Measurements from ENCODE around the gene PPIF.
A peak's percentile ranks its signal among the peaks of the same experiment; 100 is the strongest.

Gene PPIF

GRCh38 chr10:79347894-79348639 lies 798 bp downstream of the PPIF start:
- Histone ChIP-seq H3K27me3 (ENCODE audit: control insufficient read depth, insufficient read depth, low read length) (no peaks in the 10 kb centered on the region), H3K36me3 (ENCODE audit: control insufficient read depth, insufficient read depth, low read length) (peaks cover 25% of the 10 kb centered on the region), H3K9ac (ENCODE audit: low read length) (peak overlapping the region; percentile 90), H3K4me1 (ENCODE audit: control insufficient read depth, insufficient read depth, low read length) (peaks cover 68% of the 10 kb centered on the region), H3K9me3 (ENCODE audit: control insufficient read depth, low read length) (no peaks in the 10 kb centered on the region), H3K4me3 (ENCODE audit: low read length) (peak overlapping the region; percentile 44)

GRCh38 chr10:79348640-79348988 lies 1.3 kb downstream of the PPIF start:
- Histone ChIP-seq H3K4me1 (ENCODE audit: control insufficient read depth, insufficient read depth, low read length) (peaks cover 63% of the 10 kb centered on the region), H3K9me3 (ENCODE audit: control insufficient read depth, low read length) (no peaks in the 10 kb centered on the region), H3K36me3 (ENCODE audit: control insufficient read depth, insufficient read depth, low read length) (peaks cover 31% of the 10 kb centered on the region), H3K4me3 (ENCODE audit: low read length) (peak overlapping the region; percentile 44), H3K27me3 (ENCODE audit: control insufficient read depth, insufficient read depth, low read length) (no peaks in the 10 kb centered on the region), H3K9ac (ENCODE audit: low read length) (peak overlapping the region; percentile 90)

GRCh38 chr10:79349072-79349491 lies 1.8 kb downstream of the PPIF start:
- Histone ChIP-seq H3K36me3 (ENCODE audit: control insufficient read depth, insufficient read depth, low read length) (peaks cover 35% of the 10 kb centered on the region), H3K4me3 (ENCODE audit: low read length) (peak overlapping the region; percentile 44), H3K9me3 (ENCODE audit: control insufficient read depth, low read length) (no peaks in the 10 kb centered on the region), H3K4me1 (ENCODE audit: control insufficient read depth, insufficient read depth, low read length) (peaks cover 58% of the 10 kb centered on the region), H3K9ac (ENCODE audit: low read length) (peak overlapping the region; percentile 90), H3K27me3 (ENCODE audit: control insufficient read depth, insufficient read depth, low read length) (no peaks in the 10 kb centered on the region)

GRCh38 chr10:79349766-79350406 lies 2.6 kb downstream of the PPIF start:
- H3K4me3 ChIP-seq (ENCODE audit: low read length) = peak overlapping the region; percentile 44
- H3K27me3 ChIP-seq (ENCODE audit: control insufficient read depth, insufficient read depth, low read length) = no peaks in the 10 kb centered on the region
- H3K9me3 ChIP-seq (ENCODE audit: control insufficient read depth, low read length) = no peaks in the 10 kb centered on the region
- H3K9ac ChIP-seq (ENCODE audit: low read length) = peak overlapping the region; percentile 90
- H3K36me3 ChIP-seq (ENCODE audit: control insufficient read depth, insufficient read depth, low read length) = peaks cover 43% of the 10 kb centered on the region
- peaks cover 50% of the 10 kb centered on the region for H3K4me1 ChIP-seq (ENCODE audit: control insufficient read depth, insufficient read depth, low read length)

- peaks cover 43% of the 10 kb centered on the region for H3K36me3 ChIP-seq (ENCODE audit: control insufficient read depth, insufficient read depth, low read length)
- H3K4me1 ChIP-seq (ENCODE audit: control insufficient read depth, insufficient read depth, low read length) = peaks cover 43% of the 10 kb centered on the region
- no peak overlapping the region for H3K4me3 ChIP-seq (ENCODE audit: low read length)
- no peaks in the 10 kb centered on the region for H3K27me3 ChIP-seq (ENCODE audit: control insufficient read depth, insufficient read depth, low read length)
- H3K9ac ChIP-seq (ENCODE audit: low read length) = no peak overlapping the region
- no peaks in the 10 kb centered on the region for H3K9me3 ChIP-seq (ENCODE audit: control insufficient read depth, low read length)
These were observed 3.3 kb downstream of the PPIF start for GRCh38 chr10:79350407-79351154.

- no peaks in the 10 kb centered on the region for H3K27me3 ChIP-seq (ENCODE audit: control insufficient read depth, insufficient read depth, low read length)
- H3K4me3 ChIP-seq (ENCODE audit: low read length) = no peak overlapping the region
- peaks cover 41% of the 10 kb centered on the region for H3K4me1 ChIP-seq (ENCODE audit: control insufficient read depth, insufficient read depth, low read length)
- H3K9me3 ChIP-seq (ENCODE audit: control insufficient read depth, low read length) = no peaks in the 10 kb centered on the region
- H3K36me3 ChIP-seq (ENCODE audit: control insufficient read depth, insufficient read depth, low read length) = peaks cover 43% of the 10 kb centered on the region
- no peak overlapping the region for H3K9ac ChIP-seq (ENCODE audit: low read length)
These were observed 4.1 kb downstream of the PPIF start for GRCh38 chr10:79351332-79351731.

GRCh38 chr10:79352035-79352877 lies 5.0 kb downstream of the PPIF start:
- Histone ChIP-seq H3K27me3 (ENCODE audit: control insufficient read depth, insufficient read depth, low read length) (no peaks in the 10 kb centered on the region), H3K9me3 (ENCODE audit: control insufficient read depth, low read length) (no peaks in the 10 kb centered on the region), H3K4me1 (ENCODE audit: control insufficient read depth, insufficient read depth, low read length) (peaks cover 34% of the 10 kb centered on the region), H3K4me3 (ENCODE audit: low read length) (no peak overlapping the region), H3K36me3 (ENCODE audit: control insufficient read depth, insufficient read depth, low read length) (peaks cover 43% of the 10 kb centered on the region), H3K9ac (ENCODE audit: low read length) (no peak overlapping the region)

GRCh38 chr10:79353000-79353406 lies 5.7 kb downstream of the PPIF start:
- Histone ChIP-seq H3K27me3 (ENCODE audit: control insufficient read depth, insufficient read depth, low read length) (no peaks in the 10 kb centered on the region), H3K4me1 (ENCODE audit: control insufficient read depth, insufficient read depth, low read length) (peaks cover 35% of the 10 kb centered on the region), H3K36me3 (ENCODE audit: control insufficient read depth, insufficient read depth, low read length) (peaks cover 43% of the 10 kb centered on the region), H3K4me3 (ENCODE audit: low read length) (no peak overlapping the region), H3K9ac (ENCODE audit: low read length) (no peak overlapping the region), H3K9me3 (ENCODE audit: control insufficient read depth, low read length) (no peaks in the 10 kb centered on the region)

- no peaks in the 10 kb centered on the region for H3K27me3 ChIP-seq (ENCODE audit: control insufficient read depth, insufficient read depth, low read length)
- H3K9ac ChIP-seq (ENCODE audit: low read length) = no peak overlapping the region
- H3K4me3 ChIP-seq (ENCODE audit: low read length) = no peak overlapping the region
- no peaks in the 10 kb centered on the region for H3K9me3 ChIP-seq (ENCODE audit: control insufficient read depth, low read length)
- peaks cover 43% of the 10 kb centered on the region for H3K36me3 ChIP-seq (ENCODE audit: control insufficient read depth, insufficient read depth, low read length)
- peaks cover 35% of the 10 kb centered on the region for H3K4me1 ChIP-seq (ENCODE audit: control insufficient read depth, insufficient read depth, low read length)
These were observed 6.5 kb downstream of the PPIF start for GRCh38 chr10:79353726-79354125.

- Histone ChIP-seq H3K4me3 (ENCODE audit: low read length) (no peak overlapping the region), H3K9ac (ENCODE audit: low read length) (no peak overlapping the region), H3K9me3 (ENCODE audit: control insufficient read depth, low read length) (no peaks in the 10 kb centered on the region), H3K36me3 (ENCODE audit: control insufficient read depth, insufficient read depth, low read length) (peaks cover 43% of the 10 kb centered on the region), H3K27me3 (ENCODE audit: control insufficient read depth, insufficient read depth, low read length) (no peaks in the 10 kb centered on the region), H3K4me1 (ENCODE audit: control insufficient read depth, insufficient read depth, low read length) (peaks cover 35% of the 10 kb centered on the region)
These were observed 6.9 kb downstream of the PPIF start for GRCh38 chr10:79354141-79354540.

GRCh38 chr10:79354615-79355014 lies 7.3 kb downstream of the PPIF start:
- Histone ChIP-seq H3K9ac (ENCODE audit: low read length) (no peak overlapping the region), H3K9me3 (ENCODE audit: control insufficient read depth, low read length) (no peaks in the 10 kb centered on the region), H3K27me3 (ENCODE audit: control insufficient read depth, insufficient read depth, low read length) (no peaks in the 10 kb centered on the region), H3K36me3 (ENCODE audit: control insufficient read depth, insufficient read depth, low read length) (peaks cover 39% of the 10 kb centered on the region), H3K4me3 (ENCODE audit: low read length) (no peak overlapping the region), H3K4me1 (ENCODE audit: control insufficient read depth, insufficient read depth, low read length) (peaks cover 35% of the 10 kb centered on the region)

Measured in mucosa of stomach (tissue), 1 donor.